ENCODE measurements around the gene CTSW. TPM values are rescaled to one million over a fixed set of nuclear protein-coding genes. Genes with fewer than 3 reads are reported as not detected.
"Not testable (repeated sequence)": the region's sequence is repeated elsewhere in the genome, so short reads cannot be mapped to it uniquely, and the experiment has no call there.

CTSW gene
- total RNA-seq, 1 donor from 2014 or later, result 0.59 TPM

GRCh38 chr11:65886826-65887722, 7.4 kb downstream of the CTSW start:
- no peak for DNase-seq

- DNase-seq, result no peak
Observed at GRCh38 chr11:65887723-65888162, 8.1 kb downstream of the CTSW start.

DNA sequence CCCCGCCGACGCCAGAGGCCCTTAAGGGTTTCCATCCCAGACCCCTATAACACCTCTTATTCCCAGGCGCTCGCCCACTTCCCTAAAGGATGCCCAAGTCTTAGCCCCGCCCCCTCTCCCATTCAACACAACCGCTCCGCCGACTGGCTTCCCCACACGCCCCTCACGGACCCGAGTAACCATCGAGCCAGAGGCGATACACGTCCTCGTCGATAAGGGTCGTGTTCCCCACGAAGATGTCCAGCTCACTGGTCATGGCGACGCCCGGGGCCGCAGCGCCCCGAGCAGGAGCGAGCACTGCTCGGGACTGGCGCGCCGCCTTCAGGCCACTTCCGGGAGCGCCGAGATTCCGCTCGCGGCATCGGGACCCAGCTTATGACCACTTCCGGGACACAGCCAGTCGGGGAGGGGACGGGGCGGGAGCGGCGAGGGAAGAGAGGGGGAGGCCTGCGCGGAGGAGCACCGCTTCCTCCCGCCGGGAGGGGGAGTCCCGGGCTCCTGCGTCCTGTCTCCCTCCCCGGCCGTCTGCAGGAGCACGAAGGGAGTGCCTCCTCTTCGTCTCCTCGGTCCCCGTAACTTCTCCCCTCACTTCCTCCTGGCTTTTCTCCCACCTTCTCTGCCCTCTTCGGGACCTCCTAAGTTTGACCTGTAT, 8.7 kb downstream of the CTSW start, which contains the start of gene FIBP:
FIBP (minus strand) TSS at position 309 of the 652 bp plus-strand sequence; CDS start at position 256, 53 bp downstream.
- DNase-seq, result peak; percentile 98

GRCh38 chr11:65890324-65891218, 10.9 kb downstream of the CTSW start, which contains the start of gene CCDC85B:
Gene CCDC85B (plus strand): TSS chr11:65890673. CDS start chr11:65890784, 111 bp downstream.
- peak; percentile 94 for DNase-seq

DNA sequence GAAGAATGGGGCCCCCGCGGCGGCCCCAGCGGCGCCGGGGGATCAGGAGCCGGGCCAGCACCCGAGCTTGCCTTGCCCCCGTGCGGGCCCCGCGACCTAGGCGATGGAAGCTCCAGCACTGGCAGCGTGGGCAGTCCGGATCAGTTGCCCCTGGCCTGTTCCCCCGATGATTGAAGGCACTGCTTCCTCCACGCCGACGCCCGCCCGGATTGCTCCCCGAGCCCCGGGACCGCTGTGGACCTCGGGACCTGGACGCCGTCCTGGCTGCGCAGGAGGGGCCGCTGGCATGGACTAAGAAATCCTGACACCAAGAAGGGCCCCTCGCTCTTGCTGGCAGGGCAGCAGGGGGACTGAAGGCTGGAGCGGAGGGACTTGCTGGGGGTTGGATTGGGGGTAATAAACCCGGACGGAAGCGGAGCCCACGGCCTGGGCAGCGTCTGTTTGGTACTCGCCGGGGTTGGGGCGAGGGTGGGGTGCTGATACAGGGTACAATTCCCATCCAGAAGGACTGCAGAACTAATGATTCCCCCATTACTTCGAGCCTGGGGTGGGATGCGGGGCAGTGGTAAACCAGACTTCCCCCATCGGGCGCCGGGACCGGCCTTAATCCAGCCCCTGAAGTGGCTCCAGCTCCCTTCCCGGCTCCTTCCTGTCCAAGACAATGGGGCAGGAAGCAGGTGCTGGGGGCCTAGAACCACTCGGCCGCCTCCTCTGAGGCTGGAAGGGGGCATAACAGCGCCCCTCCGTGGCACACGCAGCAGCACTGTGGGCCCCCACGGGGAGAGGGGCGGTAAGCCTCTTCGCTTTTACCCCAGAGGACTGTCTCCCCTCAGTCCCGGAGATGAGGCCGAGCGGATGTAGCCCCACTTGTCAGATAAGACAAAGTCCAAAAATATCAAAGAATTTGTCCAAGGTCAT, 11.8 kb downstream of the CTSW start:
- no peak for DNase-seq

DNA sequence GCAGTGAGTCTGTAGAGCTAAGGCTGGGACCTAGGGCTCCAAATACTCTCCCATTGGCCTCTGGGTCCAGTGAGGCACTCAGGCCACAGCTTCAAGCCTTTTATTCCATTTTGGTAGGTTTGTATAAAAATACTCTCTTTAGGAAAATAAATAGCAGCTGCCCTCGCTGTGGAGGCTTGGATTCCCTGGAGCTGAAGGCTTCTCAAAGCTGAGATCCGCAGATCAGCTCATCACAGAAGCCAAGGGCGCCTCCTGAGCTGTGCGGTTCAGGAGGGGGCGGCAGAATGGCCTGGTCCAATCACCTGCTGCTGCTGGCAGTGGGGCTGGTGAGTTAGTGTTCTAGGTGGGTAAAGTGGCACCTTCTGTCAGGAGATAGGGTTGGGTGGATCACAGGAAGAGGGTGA, 12.5 kb downstream of the CTSW start:
- not testable (repeated sequence) for DNase-seq

DNA sequence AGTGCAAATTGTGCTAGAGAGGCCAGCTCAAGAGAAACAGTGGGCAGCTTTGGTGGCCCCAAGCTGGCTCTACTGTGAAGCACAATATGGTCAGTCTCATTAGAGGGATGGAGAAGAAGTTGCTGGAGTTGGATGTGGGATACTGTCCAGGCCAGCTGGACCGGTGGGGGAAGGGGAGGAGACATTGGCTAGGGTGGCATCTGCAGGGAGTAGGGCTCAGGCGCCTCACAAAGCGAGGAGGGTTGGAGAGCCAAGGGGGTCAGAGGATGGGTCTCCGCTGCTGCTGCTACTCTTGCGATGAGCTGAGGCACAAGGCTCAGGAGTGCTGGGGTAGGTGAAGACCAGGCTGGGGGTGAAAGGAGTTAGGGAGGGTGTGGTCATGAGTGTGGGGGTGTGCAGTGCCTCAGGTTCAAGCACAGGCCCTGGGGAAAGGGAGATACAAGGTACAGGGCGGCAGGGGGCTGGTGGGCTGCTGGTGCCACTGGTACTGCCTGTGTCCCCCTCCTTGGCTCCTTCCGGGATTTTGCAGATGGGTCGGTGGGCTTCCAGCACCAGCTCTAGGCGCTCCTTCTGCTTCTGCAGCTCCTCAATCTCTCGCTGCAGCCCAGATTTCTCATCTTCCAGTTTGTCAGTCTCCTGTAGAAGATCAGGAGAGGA, 13.2 kb downstream of the CTSW start:
- DNase-seq, result no peak

- DNase-seq, result no peak
Observed at GRCh38 chr11:65894034-65894591, 14.5 kb downstream of the CTSW start.

DNA sequence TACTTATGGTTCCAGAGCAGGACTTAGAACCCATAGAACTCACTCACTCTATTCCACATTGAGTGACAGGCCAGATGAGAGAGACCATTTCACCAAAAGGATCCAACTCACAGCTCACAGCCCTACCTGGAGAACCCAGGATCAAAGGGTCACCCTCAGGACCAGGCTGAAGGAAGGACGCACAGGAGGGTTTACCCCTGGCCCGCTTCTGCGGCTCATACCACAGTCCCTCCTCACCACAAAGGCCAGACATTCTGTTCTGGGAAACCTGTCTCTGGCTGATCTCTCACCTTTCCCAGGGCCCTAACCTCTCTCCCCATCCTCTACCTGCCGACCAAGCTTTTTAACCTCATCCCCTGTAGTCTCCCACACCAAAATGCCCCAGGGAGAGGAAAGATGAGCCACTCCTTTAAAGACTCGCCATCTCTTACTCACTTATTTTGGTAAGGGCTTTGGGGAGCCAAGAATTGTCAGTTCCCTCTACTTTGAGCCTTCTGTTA, 15.9 kb downstream of the CTSW start:
- DNase-seq, result no peak

GRCh38 chr11:65896034-65896999, 16.7 kb downstream of the CTSW start:
- DNase-seq, result no peak

DNA sequence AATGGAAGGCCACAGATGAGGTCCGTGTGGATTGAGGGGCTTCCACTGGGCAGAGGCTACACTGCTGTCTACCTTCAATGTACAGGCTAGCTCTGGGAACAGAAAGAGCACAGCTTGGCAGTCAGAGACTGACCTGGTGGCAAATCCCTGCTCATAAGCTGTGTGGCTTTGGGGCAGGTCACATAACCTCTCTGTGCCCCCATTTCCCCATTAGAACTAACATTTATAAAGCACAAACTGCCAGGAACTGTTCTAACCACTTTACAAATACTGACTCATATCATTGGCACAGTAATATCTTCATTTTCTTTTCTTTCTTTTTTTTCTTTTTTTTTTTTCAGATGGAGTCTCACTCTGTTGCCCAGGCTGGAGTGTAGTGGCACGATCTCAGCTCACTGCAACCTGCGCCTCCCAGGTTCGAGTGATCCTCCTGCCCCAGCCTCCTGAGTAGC, 17.4 kb downstream of the CTSW start:
- no peak for DNase-seq

- no peak for DNase-seq
Observed at GRCh38 chr11:65898656-65899355, 19.2 kb downstream of the CTSW start.

GRCh38 chr11:65899356-65900124, 19.9 kb downstream of the CTSW start:
- DNase-seq, result no peak

- no peak for DNase-seq
Observed at GRCh38 chr11:65900125-65900898, 20.7 kb downstream of the CTSW start, which contains the start of gene FOSL1. Gene FOSL1 (minus strand): TSS chr11:65900388. CDS start chr11:65900339, 49 bp downstream.

GRCh38 chr11:65900899-65901180, 21.2 kb downstream of the CTSW start:
- no peak for DNase-seq

GRCh38 chr11:65903068-65903481, 23.4 kb downstream of the CTSW start:
- DNase-seq, result no peak

All from skin of body (tissue), 2 donors.